Adrenal gland (tissue), 5 donors: ENCODE data around the gene HHATL.

ENCODE experiments used
- POLR2A ChIP-seq, 2 donors: fragments of 450-650 bp; IDR thresholded peaks; one replicate each; pipeline ENCODE4 v1.6.1; 2017; ENCODE audit warnings: antibody characterized with exemption in 2 of 2, mild to moderate bottlenecking in 2 of 2, moderate library complexity in 1 of 2
- TF ChIP-seq, protein P1 (sequence below), 6 experiments: fragments of 450-650 bp in 4 of 6; fragments of 200-600 bp in 2 of 6; sonication (generic) in 1 of 6; IDR thresholded peaks; 1 replicate in 5 of 6; 2 replicates in 1 of 6; pipeline versions ENCODE4 v1.5.1 to v1.8.0; 2016 to 2021; ENCODE audit warnings: antibody characterized with exemption in 6 of 6, mild to moderate bottlenecking in 2 of 6, moderate library complexity in 1 of 6
- donor health status: DM: no; HTN: no; CAD: no.

DNA sequence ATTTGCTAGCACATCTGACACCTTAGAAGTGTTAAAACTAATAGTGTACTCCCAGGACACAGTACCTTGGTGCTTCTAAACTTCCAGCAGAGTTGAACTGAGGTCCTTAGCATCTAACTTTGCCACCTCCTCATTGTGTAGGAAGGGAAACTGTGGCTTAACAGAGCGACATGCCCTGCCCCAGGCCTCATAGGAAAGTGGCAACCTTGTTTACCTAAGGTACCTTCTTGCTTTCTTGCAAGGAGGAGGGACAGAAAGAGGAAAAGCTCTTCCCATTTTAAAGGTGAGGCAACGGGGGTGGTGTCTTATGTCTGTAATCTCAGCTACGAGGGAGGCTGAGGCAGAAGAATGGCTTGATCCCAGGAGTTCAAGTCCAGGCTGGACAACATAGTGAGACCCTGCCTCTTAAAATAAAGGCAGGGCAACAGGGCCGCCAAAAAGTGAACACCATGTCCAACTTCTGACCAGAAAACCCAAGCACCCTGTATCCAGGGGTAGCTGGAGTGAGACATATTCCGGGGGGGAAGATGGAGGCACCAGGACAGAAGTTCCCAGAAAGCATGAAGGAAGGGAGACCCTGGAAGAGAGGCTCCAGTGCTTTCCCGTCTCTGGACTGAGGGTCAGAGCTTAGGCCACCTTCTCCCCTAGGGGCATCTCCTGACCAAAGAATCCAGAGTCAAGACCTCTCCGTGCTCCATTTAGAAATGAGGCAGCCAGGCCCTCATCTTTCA lies 17.8 kb downstream of the HHATL start:
- TF ChIP-seq, protein P1, sequence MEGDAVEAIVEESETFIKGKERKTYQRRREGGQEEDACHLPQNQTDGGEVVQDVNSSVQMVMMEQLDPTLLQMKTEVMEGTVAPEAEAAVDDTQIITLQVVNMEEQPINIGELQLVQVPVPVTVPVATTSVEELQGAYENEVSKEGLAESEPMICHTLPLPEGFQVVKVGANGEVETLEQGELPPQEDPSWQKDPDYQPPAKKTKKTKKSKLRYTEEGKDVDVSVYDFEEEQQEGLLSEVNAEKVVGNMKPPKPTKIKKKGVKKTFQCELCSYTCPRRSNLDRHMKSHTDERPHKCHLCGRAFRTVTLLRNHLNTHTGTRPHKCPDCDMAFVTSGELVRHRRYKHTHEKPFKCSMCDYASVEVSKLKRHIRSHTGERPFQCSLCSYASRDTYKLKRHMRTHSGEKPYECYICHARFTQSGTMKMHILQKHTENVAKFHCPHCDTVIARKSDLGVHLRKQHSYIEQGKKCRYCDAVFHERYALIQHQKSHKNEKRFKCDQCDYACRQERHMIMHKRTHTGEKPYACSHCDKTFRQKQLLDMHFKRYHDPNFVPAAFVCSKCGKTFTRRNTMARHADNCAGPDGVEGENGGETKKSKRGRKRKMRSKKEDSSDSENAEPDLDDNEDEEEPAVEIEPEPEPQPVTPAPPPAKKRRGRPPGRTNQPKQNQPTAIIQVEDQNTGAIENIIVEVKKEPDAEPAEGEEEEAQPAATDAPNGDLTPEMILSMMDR (IDR thresholded peaks at IDR 0.05): no peak
- TF ChIP-seq POLR2A (IDR thresholded peaks at IDR 0.05): no peak
